HepG2 (cell line): ENCODE measurements around the gene CCDC17. TPM values are rescaled to one million over a fixed set of nuclear protein-coding genes. Genes with fewer than 3 reads are reported as not detected.

Experiments used
- BRCA1 ChIP-seq: sonication (generic); formaldehyde crosslinking; IDR thresholded peaks from 2 replicates; pipeline ENCODE4 v1.4.0; 2020; ENCODE audit warnings: missing genetic modification reagents
- DBP ChIP-seq: sonication (generic); formaldehyde crosslinking; IDR thresholded peaks from 2 replicates; pipeline ENCODE4 v1.4.0; 2020; ENCODE audit warnings: missing genetic modification reagents; ENCODE audit errors: not compliant biosample characterization
- DPF2 ChIP-seq: sonication (generic); formaldehyde crosslinking; IDR thresholded peaks from 2 replicates; pipeline ENCODE4 v1.4.0; 2020; ENCODE audit warnings: mild to moderate bottlenecking, low read depth, missing genetic modification reagents, borderline replicate concordance
- NCOR1 ChIP-seq: fragments of 200-600 bp; sonication (generic); IDR thresholded peaks from 2 replicates; pipeline ENCODE4 v1.7.0; 2017; ENCODE audit warnings: antibody characterized with exemption, low read length, borderline replicate concordance
- THAP9 ChIP-seq: sonication (generic); formaldehyde crosslinking; IDR thresholded peaks from 2 replicates; pipeline ENCODE4; 2020; ENCODE audit warnings: missing genetic modification reagents, mild to moderate bottlenecking, borderline replicate concordance
- ZNF17 ChIP-seq: sonication (generic); formaldehyde crosslinking; IDR thresholded peaks from 2 replicates; pipeline ENCODE4 v1.5.0; 2020; ENCODE audit warnings: mild to moderate bottlenecking, missing genetic modification reagents
- ZNF224 ChIP-seq: sonication (generic); formaldehyde crosslinking; IDR thresholded peaks from 2 replicates; pipeline ENCODE4 v1.5.0; 2020; ENCODE audit warnings: mild to moderate bottlenecking, missing genetic modification reagents
- ZNF850 ChIP-seq: sonication (generic); formaldehyde crosslinking; conservative IDR thresholded peaks from 2 replicates; pipeline ENCODE4 v1.9.0; 2021; ENCODE audit warnings: mild to moderate bottlenecking, missing genetic modification reagents
- polyA plus RNA-seq, 8 experiments: library from polyadenylated mRNA; depleted of rRNA in 3 of 8; stranded (reverse) in 7 of 8; unstranded in 1 of 8; fragments of >200 nt; fragmentation: Illumina TruSeq in 4 of 8; extraction: Trizol in 4 of 8; gene quantifications; 2 replicates each; pipeline versions ENCODE4 v1.2.1 to v1.2.3, GENCODE V29; 2011 to 2016; ENCODE audit warnings: low read depth in 4 of 8, missing spikeins in 1 of 8, mixed read lengths in 1 of 8; ENCODE audit not compliant: insufficient read depth in 1 of 8
- total RNA-seq, 5 experiments: library from RNA; depleted of rRNA; stranded (reverse); fragments of >200 nt; fragmentation: Illumina TruSeq; extraction: Trizol; gene quantifications; 2 replicates each; pipeline ENCODE4 v1.2.3, GENCODE V29; 2016; ENCODE audit warnings: low read depth in 1 of 5

The CCDC17 gene
- total and polyA plus RNA-seq, 2 of the 13 experiments (the other 11 are each of a cell fraction or from before 2014, with no cell fraction given), result 1.5 to 3.3 TPM

- TF ChIP-seq ZNF17 (CRISPR knock-in tag) (no peak), DPF2 (no peak), ZNF224 (CRISPR knock-in tag) (no peak), DBP (CRISPR knock-in tag) (no peak), BRCA1 (CRISPR knock-in tag) (peak; percentile 53; the same call in 1 of the 2 replicates), NCOR1 (no peak), ZNF850 (CRISPR knock-in tag) (no peak), THAP9 (CRISPR knock-in tag) (peak; percentile 92)
Measured at GRCh38 chr1:45583666-45584350, 40.0 kb downstream of the CCDC17 start, which contains the start of gene NASP (continued).
